DOHH2 (cell line): ENCODE data around the gene PRAMEF14.
"Not testable (repeated sequence)": the region's sequence is repeated elsewhere in the genome, so short reads cannot be mapped to it uniquely, and the experiment has no call there.

ENCODE experiments used
- EZH2phosphoT487 ChIP-seq: fragments of 200-600 bp; sonication (generic); IDR thresholded peaks from 2 replicates; pipeline ENCODE4 v1.6.1; 2017; ENCODE audit warnings: borderline replicate concordance, mild to moderate bottlenecking, antibody characterized with exemption, low read length, moderate library complexity, mixed read lengths
- TF ChIP-seq, protein P1 (sequence below): fragments of 200-600 bp; sonication (generic); IDR thresholded peaks from one replicate; pipeline ENCODE4 v1.5.1; 2014; ENCODE audit warnings: antibody characterized with exemption, mild to moderate bottlenecking, low read depth, low read length; ENCODE audit not compliant: poor library complexity, severe bottlenecking

DNA sequence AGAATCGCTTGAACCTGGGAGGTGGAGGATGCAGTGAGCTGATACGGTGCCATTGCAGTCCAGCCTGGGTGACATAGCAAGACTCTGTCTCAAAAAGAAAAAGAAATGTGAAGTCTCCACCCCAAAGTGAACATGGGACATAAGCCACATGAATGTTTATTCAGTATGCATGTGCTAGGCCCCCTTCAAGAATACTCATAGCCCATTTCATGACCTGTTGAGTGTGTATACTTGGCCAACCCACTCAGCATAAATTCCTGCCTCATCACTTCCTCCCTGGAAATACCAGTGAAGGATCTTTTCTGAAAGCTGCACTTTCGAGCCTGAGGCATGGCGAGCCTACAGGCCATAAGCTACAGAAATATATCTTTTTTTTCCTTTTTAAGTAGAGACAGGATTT, 18.0 kb upstream of the PRAMEF14 start:
- TF ChIP-seq, protein P1, sequence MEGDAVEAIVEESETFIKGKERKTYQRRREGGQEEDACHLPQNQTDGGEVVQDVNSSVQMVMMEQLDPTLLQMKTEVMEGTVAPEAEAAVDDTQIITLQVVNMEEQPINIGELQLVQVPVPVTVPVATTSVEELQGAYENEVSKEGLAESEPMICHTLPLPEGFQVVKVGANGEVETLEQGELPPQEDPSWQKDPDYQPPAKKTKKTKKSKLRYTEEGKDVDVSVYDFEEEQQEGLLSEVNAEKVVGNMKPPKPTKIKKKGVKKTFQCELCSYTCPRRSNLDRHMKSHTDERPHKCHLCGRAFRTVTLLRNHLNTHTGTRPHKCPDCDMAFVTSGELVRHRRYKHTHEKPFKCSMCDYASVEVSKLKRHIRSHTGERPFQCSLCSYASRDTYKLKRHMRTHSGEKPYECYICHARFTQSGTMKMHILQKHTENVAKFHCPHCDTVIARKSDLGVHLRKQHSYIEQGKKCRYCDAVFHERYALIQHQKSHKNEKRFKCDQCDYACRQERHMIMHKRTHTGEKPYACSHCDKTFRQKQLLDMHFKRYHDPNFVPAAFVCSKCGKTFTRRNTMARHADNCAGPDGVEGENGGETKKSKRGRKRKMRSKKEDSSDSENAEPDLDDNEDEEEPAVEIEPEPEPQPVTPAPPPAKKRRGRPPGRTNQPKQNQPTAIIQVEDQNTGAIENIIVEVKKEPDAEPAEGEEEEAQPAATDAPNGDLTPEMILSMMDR: not testable (repeated sequence)
- not testable (repeated sequence) for TF ChIP-seq EZH2phosphoT487
